DOHH2 (cell line): ENCODE results near the gene KNDC1.

Experiments
- H3F3A ChIP-seq: fragments of 200-600 bp; sonication (generic), shearing (Covaris generic); 2 replicates; pipeline ENCODE4 v1.6.0; 2016; ENCODE audit warnings: antibody characterized with exemption, mild to moderate bottlenecking; ENCODE audit not compliant: control insufficient read depth, insufficient read depth
- H3K27ac ChIP-seq: fragments of 200-600 bp; sonication (generic); 2 replicates; pipeline ENCODE4 v1.5.1; 2014; ENCODE audit warnings: low read depth, mild to moderate bottlenecking, low read length, moderate library complexity
- H3K27me3 ChIP-seq: fragments of 200-600 bp; sonication (generic); 2 replicates; pipeline ENCODE4 v1.6.1; 2014; ENCODE audit warnings: mild to moderate bottlenecking, low read length, mixed read lengths; ENCODE audit not compliant: control insufficient read depth
- H3K36me3 ChIP-seq: fragments of 200-600 bp; sonication (generic); 2 replicates; pipeline ENCODE4 v1.6.1; 2014; ENCODE audit warnings: mild to moderate bottlenecking, low read length, moderate library complexity, mixed read lengths; ENCODE audit not compliant: control insufficient read depth
- H3K4me1 ChIP-seq: fragments of 200-600 bp; sonication (generic); 2 replicates; pipeline ENCODE4 v1.6.1; 2014; ENCODE audit warnings: mild to moderate bottlenecking, low read length, mixed read lengths; ENCODE audit not compliant: control insufficient read depth
- H3K4me2 ChIP-seq: fragments of 200-600 bp; sonication (generic); 2 replicates; pipeline ENCODE4 v1.6.0; 2014; ENCODE audit warnings: mild to moderate bottlenecking, low read length, moderate library complexity
- H3K4me3 ChIP-seq: fragments of 200-600 bp; sonication (generic); 2 replicates; pipeline ENCODE4 v1.5.1; 2014; ENCODE audit warnings: mild to moderate bottlenecking, low read length, mixed read lengths
- H3K79me2 ChIP-seq: fragments of 200-600 bp; sonication (generic); 2 replicates; pipeline ENCODE4 v1.6.1; 2014; ENCODE audit warnings: mild to moderate bottlenecking, low read length, mixed read lengths; ENCODE audit not compliant: control insufficient read depth
- H3K9me2 ChIP-seq: fragments of 200-600 bp; sonication (generic); replicated peaks from 2 replicates; pipeline ENCODE4 v1.6.1; 2014; ENCODE audit warnings: mild to moderate bottlenecking, low read length, mixed read lengths; ENCODE audit not compliant: control insufficient read depth
- H3K9me3 ChIP-seq: fragments of 200-600 bp; sonication (generic); 2 replicates; pipeline ENCODE4 v1.6.1; 2014; ENCODE audit warnings: antibody characterized with exemption, low read length, mixed read lengths; ENCODE audit not compliant: control insufficient read depth, insufficient read depth
- H4K20me1 ChIP-seq: fragments of 200-600 bp; sonication (generic); 2 replicates; pipeline ENCODE4 v1.6.0; 2014; ENCODE audit warnings: low read depth, mild to moderate bottlenecking, antibody characterized with exemption, low read length, moderate library complexity; ENCODE audit not compliant: control insufficient read depth, insufficient read depth
- CTCF ChIP-seq: fragments of 200-600 bp; sonication (generic); IDR thresholded peaks from one replicate; pipeline ENCODE4 v1.5.1; 2014; ENCODE audit warnings: antibody characterized with exemption, mild to moderate bottlenecking, low read depth, low read length; ENCODE audit not compliant: poor library complexity, severe bottlenecking
- EZH2phosphoT487 ChIP-seq: fragments of 200-600 bp; sonication (generic); IDR thresholded peaks from 2 replicates; pipeline ENCODE4 v1.6.1; 2017; ENCODE audit warnings: borderline replicate concordance, mild to moderate bottlenecking, antibody characterized with exemption, low read length, moderate library complexity, mixed read lengths

KNDC1 gene

GRCh38 chr10:133166504-133166827, 6.4 kb downstream of the KNDC1 start:
- Histone ChIP-seq H3K9me2 (no peaks in the 10 kb centered on the region), H3K9me3 (peaks cover 28% of the 10 kb centered on the region; the same call in 1 of the 2 replicates), H3K27ac (no peak overlapping the region), H3F3A (no peaks in the 10 kb centered on the region), H3K27me3 (no peaks in the 10 kb centered on the region), H3K4me3 (no peak overlapping the region), H3K36me3 (no peaks in the 10 kb centered on the region), H3K79me2 (no peaks in the 10 kb centered on the region), H3K4me2 (no peak overlapping the region), H3K4me1 (no peaks in the 10 kb centered on the region), H4K20me1 (no peaks in the 10 kb centered on the region)
- TF ChIP-seq CTCF (no peak), EZH2phosphoT487 (no peak)

- no peak overlapping the region for H3K27ac ChIP-seq
Measured at GRCh38 chr10:133166828-133167692, 7.0 kb downstream of the KNDC1 start.

GRCh38 chr10:133167693-133168616, 7.9 kb downstream of the KNDC1 start:
- Histone ChIP-seq H3K79me2 (no peaks in the 10 kb centered on the region), H3F3A (no peaks in the 10 kb centered on the region), H3K9me2 (no peaks in the 10 kb centered on the region), H3K36me3 (no peaks in the 10 kb centered on the region), H3K4me2 (no peak overlapping the region), H4K20me1 (no peaks in the 10 kb centered on the region), H3K27ac (no peak overlapping the region), H3K9me3 (peaks cover 28% of the 10 kb centered on the region; the same call in 1 of the 2 replicates), H3K4me1 (no peaks in the 10 kb centered on the region), H3K4me3 (no peak overlapping the region), H3K27me3 (no peaks in the 10 kb centered on the region)
- TF ChIP-seq CTCF (no peak), EZH2phosphoT487 (no peak)

More at GRCh38 chr10:133166828-133167692, 7.0 kb downstream of the KNDC1 start:
- no peak overlapping the region for H3K4me2 ChIP-seq
- no peaks in the 10 kb centered on the region for H3K4me1 ChIP-seq
- no peak overlapping the region for H3K4me3 ChIP-seq
- no peaks in the 10 kb centered on the region for H3K27me3 ChIP-seq
- no peaks in the 10 kb centered on the region for H3K36me3 ChIP-seq
- H3K9me2 ChIP-seq: no peaks in the 10 kb centered on the region
- H4K20me1 ChIP-seq: no peaks in the 10 kb centered on the region
- TF ChIP-seq CTCF (no peak), EZH2phosphoT487 (no peak)
- H3K9me3 ChIP-seq: peaks cover 28% of the 10 kb centered on the region; the same call in 1 of the 2 replicates
- H3K79me2 ChIP-seq: no peaks in the 10 kb centered on the region
- H3F3A ChIP-seq: no peaks in the 10 kb centered on the region
